ENCODE results near the gene HMCN2. TPM values are rescaled to one million over a fixed set of nuclear protein-coding genes. Genes with fewer than 3 reads are reported as not detected.
A peak's percentile ranks its signal among the peaks of the same experiment; 100 is the strongest.

Gene HMCN2
- total and polyA plus RNA-seq, 2 experiments from 2014 or later, result not detected

DNA sequence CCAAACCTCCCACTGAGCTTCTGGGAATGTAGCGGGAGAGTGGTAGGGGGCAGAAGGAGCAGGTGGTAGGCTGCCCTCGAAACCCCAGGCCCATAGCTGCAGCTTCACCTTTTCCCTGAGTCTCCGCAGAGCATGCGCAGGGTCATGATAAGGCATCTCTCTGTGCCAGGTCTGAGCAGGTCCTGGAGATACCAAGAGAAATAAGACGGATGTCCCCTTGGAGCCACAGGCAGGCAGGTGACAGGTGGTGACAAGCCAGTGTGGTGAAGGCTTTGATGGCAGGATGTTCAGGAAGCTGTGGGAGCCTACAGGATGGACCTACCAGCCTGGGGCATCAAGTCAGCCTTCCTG lies 68.1 kb downstream of the HMCN2 start:
- no peaks in the 10 kb centered on the region for H3K9me2 ChIP-seq (ENCODE audit: insufficient read depth)
- in situ Hi-C loops (cut with MboI), result loop anchor here (10.0 to 25.0 kb wide), 2 partner anchors 219 to 446 kb away; no protein-coding TSS in a partner anchor

GRCh38 chr9:130334915-130335314 lies 69.4 kb downstream of the HMCN2 start:
- H3K9ac ChIP-seq, result no peak overlapping the region
- no peaks in the 10 kb centered on the region for H3K4me1 ChIP-seq (ENCODE audit: insufficient read depth)
- in situ Hi-C loops (cut with MboI), result loop anchor here (10.0 to 25.0 kb wide), 2 partner anchors 220 to 448 kb away; no protein-coding TSS in a partner anchor

More for the DNA sequence above, 68.1 kb downstream of the HMCN2 start:
- Histone ChIP-seq H2AFZ (no peak overlapping the region), H3K36me3 (ENCODE audit: low read depth) (no peaks in the 10 kb centered on the region), H3K27ac (no peak overlapping the region), H3K4me2 (ENCODE audit: unreplicated experiment) (no peak overlapping the region), H3K4me1 (ENCODE audit: insufficient read depth) (no peaks in the 10 kb centered on the region), H3K27me3 (replicated peaks; ENCODE audit: insufficient read depth) (peaks cover 13% of the 10 kb centered on the region), H3K4me3 (no peak overlapping the region), H3K9ac (no peak overlapping the region), H4K20me1 (ENCODE audit: insufficient read depth) (no peaks in the 10 kb centered on the region), H3K9me3 (ENCODE audit: low read depth) (no peaks in the 10 kb centered on the region), H3K79me2 (ENCODE audit: insufficient read depth) (no peaks in the 10 kb centered on the region), H3F3A (ENCODE audit: insufficient read depth) (0 out of 2 replicates have a peak, but pooled peaks cover 2% of the 10 kb centered on the region)
- TF ChIP-seq EZH2phosphoT487 (IDR thresholded peaks at IDR 0.05; ENCODE audit: insufficient read depth, low read depth) (no peak), EZH2 (IDR thresholded peaks at IDR 0.05; ENCODE audit: insufficient read depth, poor library complexity, severe bottlenecking) (no peak)
- no peak for DNase-seq
- 90 to 95% methylated on average over 5 of the region's 5 CpGs for WGBS, 2 experiments (ENCODE audit: low coverage in 1 of 2, low lambda C conversion rate in 2 of 2, missing lambda C conversion rate in 2 of 2)

DNA sequence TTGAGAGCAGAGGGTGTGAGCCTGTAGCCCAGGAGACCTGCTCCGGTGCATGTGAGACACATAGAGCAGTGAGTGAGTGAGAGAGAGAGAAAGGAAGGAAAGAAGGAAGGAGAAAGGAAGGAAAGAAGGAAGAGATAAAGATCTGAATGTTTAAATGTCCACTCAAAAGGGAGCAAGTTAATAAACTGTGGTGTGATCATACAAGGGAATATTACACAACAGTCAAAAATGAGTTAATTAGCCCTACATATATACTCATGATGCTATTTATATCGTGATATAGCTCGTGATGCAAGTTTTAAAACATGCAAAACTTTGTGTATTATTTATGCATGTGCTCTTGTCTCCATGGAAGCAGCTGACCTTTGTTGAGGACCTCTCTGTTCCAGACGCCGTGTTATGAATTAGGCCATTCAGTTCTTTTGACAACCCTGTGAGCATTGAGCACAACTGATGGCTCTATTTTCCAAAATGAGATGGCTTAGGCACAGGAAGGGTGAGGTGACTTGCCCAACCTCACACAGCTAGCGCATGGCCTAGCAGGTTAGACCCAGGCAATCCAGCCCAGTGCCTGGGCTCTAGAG lies 70.6 kb downstream of the HMCN2 start:
- WGBS, 2 experiments (ENCODE audit: low coverage in 1 of 2, low lambda C conversion rate in 2 of 2, missing lambda C conversion rate in 2 of 2), result 66 to 73% methylated on average over 6 of the region's 6 CpGs
- no peak overlapping the region for H3K4me2 ChIP-seq (ENCODE audit: unreplicated experiment)
- H3K9me2 ChIP-seq (ENCODE audit: insufficient read depth), result no peaks in the 10 kb centered on the region
- H3K4me1 ChIP-seq (ENCODE audit: insufficient read depth), result no peaks in the 10 kb centered on the region
- TF ChIP-seq EZH2phosphoT487 (IDR thresholded peaks at IDR 0.05; ENCODE audit: insufficient read depth, low read depth) (no peak), EZH2 (IDR thresholded peaks at IDR 0.05; ENCODE audit: insufficient read depth, poor library complexity, severe bottlenecking) (no peak)
- no peaks in the 10 kb centered on the region for H3K79me2 ChIP-seq (ENCODE audit: insufficient read depth)
- H3K9ac ChIP-seq, result no peak overlapping the region
- H2AFZ ChIP-seq, result no peak overlapping the region
- H3K9me3 ChIP-seq (ENCODE audit: low read depth), result no peaks in the 10 kb centered on the region
- H3K27ac ChIP-seq, result no peak overlapping the region
- DNase-seq, result peak; percentile 35
- H3K4me3 ChIP-seq, result no peak overlapping the region
- no peaks in the 10 kb centered on the region for H3K36me3 ChIP-seq (ENCODE audit: low read depth)
- H3K27me3 ChIP-seq (replicated peaks; ENCODE audit: insufficient read depth), result peaks cover 13% of the 10 kb centered on the region
- H3F3A ChIP-seq (ENCODE audit: insufficient read depth), result no peaks in the 10 kb centered on the region
- H4K20me1 ChIP-seq (ENCODE audit: insufficient read depth), result no peaks in the 10 kb centered on the region
- in situ Hi-C loops (cut with MboI), result loop anchor here (10.0 to 25.0 kb wide), 2 partner anchors 221 to 449 kb away; no protein-coding TSS in a partner anchor

More at GRCh38 chr9:130334915-130335314, 69.4 kb downstream of the HMCN2 start:
- no peaks in the 10 kb centered on the region for H4K20me1 ChIP-seq (ENCODE audit: insufficient read depth)
- H3K27me3 ChIP-seq (replicated peaks; ENCODE audit: insufficient read depth), result peaks cover 13% of the 10 kb centered on the region
- 67 to 78% methylated on average over 4 of the region's 4 CpGs for WGBS, 2 experiments (ENCODE audit: low coverage in 1 of 2, low lambda C conversion rate in 2 of 2, missing lambda C conversion rate in 2 of 2)
- no peak overlapping the region for H3K4me3 ChIP-seq
- no peaks in the 10 kb centered on the region for H3F3A ChIP-seq (ENCODE audit: insufficient read depth)
- no peaks in the 10 kb centered on the region for H3K36me3 ChIP-seq (ENCODE audit: low read depth)
- no peak overlapping the region for H3K4me2 ChIP-seq (ENCODE audit: unreplicated experiment)
- no peak overlapping the region for H3K27ac ChIP-seq
- DNase-seq, result no peak
- H3K79me2 ChIP-seq (ENCODE audit: insufficient read depth), result no peaks in the 10 kb centered on the region
- no peaks in the 10 kb centered on the region for H3K9me3 ChIP-seq (ENCODE audit: low read depth)
- H3K9me2 ChIP-seq (ENCODE audit: insufficient read depth), result no peaks in the 10 kb centered on the region
- H2AFZ ChIP-seq, result no peak overlapping the region
- TF ChIP-seq EZH2 (IDR thresholded peaks at IDR 0.05; ENCODE audit: insufficient read depth, poor library complexity, severe bottlenecking), result no peak

DNA sequence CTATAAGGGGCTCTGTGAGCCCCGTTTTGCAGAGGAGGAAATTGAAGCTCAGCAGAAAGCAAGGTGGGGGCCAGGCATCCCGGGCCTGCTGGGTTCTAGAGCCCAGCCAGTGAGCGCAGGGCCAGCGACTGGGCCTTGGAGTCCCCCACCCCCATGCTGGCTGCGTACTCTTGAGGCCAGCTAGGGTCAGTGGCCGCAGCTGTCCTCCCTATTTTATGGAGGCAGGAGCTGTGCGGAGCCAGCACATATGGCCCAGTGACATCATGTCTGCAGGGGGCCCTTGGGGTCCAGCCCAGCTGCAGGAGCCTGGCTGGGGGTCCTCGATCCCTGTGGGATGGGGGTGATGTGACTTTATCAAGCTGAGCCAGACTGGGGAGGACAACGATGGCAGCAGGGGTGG lies 71.3 kb downstream of the HMCN2 start:
- Histone ChIP-seq H3K27ac (no peak overlapping the region), H3K4me2 (ENCODE audit: unreplicated experiment) (no peak overlapping the region), H3K27me3 (replicated peaks; ENCODE audit: insufficient read depth) (peaks cover 13% of the 10 kb centered on the region), H3K4me1 (ENCODE audit: insufficient read depth) (no peaks in the 10 kb centered on the region), H3K79me2 (ENCODE audit: insufficient read depth) (no peaks in the 10 kb centered on the region), H3K9ac (no peak overlapping the region), H2AFZ (no peak overlapping the region), H4K20me1 (ENCODE audit: insufficient read depth) (no peaks in the 10 kb centered on the region), H3K36me3 (ENCODE audit: low read depth) (no peaks in the 10 kb centered on the region), H3F3A (ENCODE audit: insufficient read depth) (no peaks in the 10 kb centered on the region), H3K4me3 (no peak overlapping the region), H3K9me2 (ENCODE audit: insufficient read depth) (no peaks in the 10 kb centered on the region), H3K9me3 (ENCODE audit: low read depth) (no peaks in the 10 kb centered on the region)
- in situ Hi-C loops (cut with MboI), result loop anchor here (10.0 to 25.0 kb wide), 2 partner anchors 222 to 450 kb away; no protein-coding TSS in a partner anchor
- TF ChIP-seq EZH2phosphoT487 (IDR thresholded peaks at IDR 0.05; ENCODE audit: insufficient read depth, low read depth), result no peak
- TF ChIP-seq EZH2 (IDR thresholded peaks at IDR 0.05; ENCODE audit: insufficient read depth, poor library complexity, severe bottlenecking), result no peak
- WGBS, 2 experiments (ENCODE audit: low coverage in 1 of 2, low lambda C conversion rate in 2 of 2, missing lambda C conversion rate in 2 of 2), result 58 to 59% methylated on average over 8 to 9 of the region's 9 CpGs
- DNase-seq, result no peak

Measured in GM23248 (cell line).